Measurements from ENCODE around the gene ZNF791. TPM values are rescaled to one million over a fixed set of nuclear protein-coding genes. Genes with fewer than 3 reads are reported as not detected.
"Not testable (repeated sequence)": the region's sequence is repeated elsewhere in the genome, so short reads cannot be mapped to it uniquely, and the experiment has no call there.

Gene ZNF791
- total RNA-seq, 1 donor, result 15.8 TPM

GRCh38 chr19:12611361-12611699 is 610 bp downstream of the ZNF791 start:
- H3K4me3 ChIP-seq (ENCODE audit: low read depth, low read length), result peak overlapping the region; percentile 86
- no peak for TF ChIP-seq CTCF (IDR thresholded peaks at IDR 0.05; ENCODE audit: insufficient read depth, low read length)
- DNase-seq (ENCODE audit: low read depth), result peak; percentile 78

GRCh38 chr19:12617646-12618045 is 6.9 kb downstream of the ZNF791 start:
- H3K4me3 ChIP-seq (ENCODE audit: low read depth, low read length), result no peak overlapping the region
- no peak for TF ChIP-seq CTCF (IDR thresholded peaks at IDR 0.05; ENCODE audit: insufficient read depth, low read length)

GRCh38 chr19:12621253-12622024 is 10.7 kb downstream of the ZNF791 start:
- not testable (repeated sequence) for H3K4me3 ChIP-seq (ENCODE audit: low read depth, low read length); DNase-seq (ENCODE audit: low read depth)

More at GRCh38 chr19:12617646-12618045, 6.9 kb downstream of the ZNF791 start:
- no peak for DNase-seq (ENCODE audit: low read depth)

- no peak overlapping the region for H3K4me3 ChIP-seq (ENCODE audit: low read depth, low read length)
- no peak for DNase-seq (ENCODE audit: low read depth)
- TF ChIP-seq CTCF (IDR thresholded peaks at IDR 0.05; ENCODE audit: insufficient read depth, low read length), result no peak
These were observed 12.8 kb downstream of the ZNF791 start for GRCh38 chr19:12623361-12624031.

GRCh38 chr19:12626958-12627357 is 16.2 kb downstream of the ZNF791 start:
- DNase-seq (ENCODE audit: low read depth), result no peak
- TF ChIP-seq CTCF (IDR thresholded peaks at IDR 0.05; ENCODE audit: insufficient read depth, low read length), result no peak

GRCh38 chr19:12628040-12629022 is 17.6 kb downstream of the ZNF791 start:
- no peak overlapping the region for H3K4me3 ChIP-seq (ENCODE audit: low read depth, low read length)
- no peak for DNase-seq (ENCODE audit: low read depth)
- TF ChIP-seq CTCF (IDR thresholded peaks at IDR 0.05; ENCODE audit: insufficient read depth, low read length), result no peak

More at GRCh38 chr19:12626958-12627357, 16.2 kb downstream of the ZNF791 start:
- H3K4me3 ChIP-seq (ENCODE audit: low read depth, low read length), result no peak overlapping the region
